ENCODE measurements around the gene ALPL. TPM values are rescaled to one million over a fixed set of nuclear protein-coding genes. Genes with fewer than 3 reads are reported as not detected.

ALPL gene
- total RNA-seq, 1 experiment from 2014 or later = 140 TPM

GRCh38 chr1:21575351-21575942, 66.2 kb downstream of the ALPL start (continued):
- no peak for TF ChIP-seq MLX (CRISPR knock-in tag; IDR thresholded peaks at IDR 0.05)
- no peak for TF ChIP-seq HMGXB4 (CRISPR knock-in tag; IDR thresholded peaks at IDR 0.05)
- TF ChIP-seq ETV6 (CRISPR knock-in tag; IDR thresholded peaks at IDR 0.05) = no peak
- no peak for TF ChIP-seq EMX1 (CRISPR knock-in tag; IDR thresholded peaks at IDR 0.05)
- no peak for TF ChIP-seq AR (CRISPR knock-in tag; IDR thresholded peaks at IDR 0.05)
- TF ChIP-seq ZNF416 (CRISPR knock-in tag; IDR thresholded peaks at IDR 0.05) = no peak
- TF ChIP-seq SOX15 (CRISPR knock-in tag; IDR thresholded peaks at IDR 0.05) = no peak
- no peak for TF ChIP-seq ERG (CRISPR knock-in tag; IDR thresholded peaks at IDR 0.05)
- TF ChIP-seq ZMAT4 (CRISPR knock-in tag; IDR thresholded peaks at IDR 0.05) = no peak
- TF ChIP-seq ZNF219 (CRISPR knock-in tag; IDR thresholded peaks at IDR 0.05; ENCODE audit: borderline replicate concordance) = no peak
- TF ChIP-seq HMGA2 (CRISPR knock-in tag; IDR thresholded peaks at IDR 0.05) = no peak

- ATAC-seq (no peak), DNase-seq (ENCODE audit: low spot score) (no peak)
- ChIA-PET POLR2A (no interaction called here), CTCF (interaction anchor here (0.6 to 3.3 kb wide), 4 partner anchors 24 to 143 kb away, joined by 3 to 25 read pairs (median 6); partner anchors contain the start of gene ALPL)
- no peak overlapping the region for H3K27ac Mint-ChIP-seq
- peaks cover 12% of the 10 kb centered on the region for H3K4me1 Mint-ChIP-seq
- H3K27me3 Mint-ChIP-seq (ENCODE audit: low read depth) = peaks cover 6% of the 10 kb centered on the region; the same call in 1 of the 2 replicates
- peaks cover 3% of the 10 kb centered on the region; the same call in 1 of the 2 replicates for H3K9me3 Mint-ChIP-seq
- H3K4me3 Mint-ChIP-seq = no peak overlapping the region
- peaks cover 5% of the 10 kb centered on the region; the same call in 1 of the 2 replicates for H3K36me3 Mint-ChIP-seq
- no peak for TF ChIP-seq USF2 (CRISPR knock-in tag; IDR thresholded peaks at IDR 0.05)
- TF ChIP-seq NR2C2 (CRISPR knock-in tag; IDR thresholded peaks at IDR 0.05) = no peak
- TF ChIP-seq RELA (CRISPR knock-in tag; IDR thresholded peaks at IDR 0.05; ENCODE audit: borderline replicate concordance) = no peak
- no peak for TF ChIP-seq MYBL2 (CRISPR knock-in tag; IDR thresholded peaks at IDR 0.05)
- no peak for TF ChIP-seq E2F1 (CRISPR knock-in tag; IDR thresholded peaks at IDR 0.05)
- TF ChIP-seq NFATC4 (CRISPR knock-in tag; IDR thresholded peaks at IDR 0.05) = no peak
- TF ChIP-seq E2F4 (CRISPR knock-in tag; IDR thresholded peaks at IDR 0.05; ENCODE audit: borderline replicate concordance, low read depth) = no peak
- no peak for TF ChIP-seq SOX15 (CRISPR knock-in tag; IDR thresholded peaks at IDR 0.05)
- no peak for TF ChIP-seq TEAD4 (CRISPR knock-in tag; IDR thresholded peaks at IDR 0.05)
- no peak for TF ChIP-seq CDX4 (CRISPR knock-in tag; IDR thresholded peaks at IDR 0.05; ENCODE audit: borderline replicate concordance)
- no peak for TF ChIP-seq CBFB (CRISPR knock-in tag; IDR thresholded peaks at IDR 0.05; ENCODE audit: low read depth)
- TF ChIP-seq ZNF416 (CRISPR knock-in tag; IDR thresholded peaks at IDR 0.05) = no peak
Observed at GRCh38 chr1:21576031-21576797, 67.0 kb downstream of the ALPL start.
